GM19455 (cell line): ENCODE measurements around the gene TOR4A.
"Not testable (repeated sequence)": the region's sequence is repeated elsewhere in the genome, so short reads cannot be mapped to it uniquely, and the experiment has no call there.

Experiments used
- ATAC-seq: cut with Tn5 transposase; IDR thresholded peaks from one replicate; pipeline ENCODE4 v1.9.1; 2021; ENCODE audit not compliant: unreplicated experiment

Gene TOR4A

DNA sequence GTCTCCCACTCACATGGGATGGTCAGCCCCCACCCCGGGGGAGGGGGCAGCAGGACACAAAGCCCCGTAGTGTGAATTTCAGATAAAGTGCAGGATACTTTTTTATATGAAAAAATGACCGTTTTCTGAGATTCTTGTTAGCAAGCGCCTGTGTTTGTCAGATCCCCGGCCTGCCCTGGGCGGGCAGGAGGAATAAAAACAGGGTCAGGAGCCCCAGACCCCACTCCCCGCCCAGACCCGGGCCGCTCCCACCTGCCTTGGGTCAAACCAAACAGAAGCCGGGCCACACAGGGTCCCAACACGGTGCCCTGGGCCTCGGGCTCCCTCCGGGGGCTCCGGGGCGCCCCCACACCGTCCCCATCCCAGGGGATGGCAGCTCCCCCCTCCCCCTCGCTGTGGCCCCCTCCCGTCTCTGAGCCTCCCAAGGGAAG, 38.1 kb downstream of the TOR4A start:
- no peak for ATAC-seq

DNA sequence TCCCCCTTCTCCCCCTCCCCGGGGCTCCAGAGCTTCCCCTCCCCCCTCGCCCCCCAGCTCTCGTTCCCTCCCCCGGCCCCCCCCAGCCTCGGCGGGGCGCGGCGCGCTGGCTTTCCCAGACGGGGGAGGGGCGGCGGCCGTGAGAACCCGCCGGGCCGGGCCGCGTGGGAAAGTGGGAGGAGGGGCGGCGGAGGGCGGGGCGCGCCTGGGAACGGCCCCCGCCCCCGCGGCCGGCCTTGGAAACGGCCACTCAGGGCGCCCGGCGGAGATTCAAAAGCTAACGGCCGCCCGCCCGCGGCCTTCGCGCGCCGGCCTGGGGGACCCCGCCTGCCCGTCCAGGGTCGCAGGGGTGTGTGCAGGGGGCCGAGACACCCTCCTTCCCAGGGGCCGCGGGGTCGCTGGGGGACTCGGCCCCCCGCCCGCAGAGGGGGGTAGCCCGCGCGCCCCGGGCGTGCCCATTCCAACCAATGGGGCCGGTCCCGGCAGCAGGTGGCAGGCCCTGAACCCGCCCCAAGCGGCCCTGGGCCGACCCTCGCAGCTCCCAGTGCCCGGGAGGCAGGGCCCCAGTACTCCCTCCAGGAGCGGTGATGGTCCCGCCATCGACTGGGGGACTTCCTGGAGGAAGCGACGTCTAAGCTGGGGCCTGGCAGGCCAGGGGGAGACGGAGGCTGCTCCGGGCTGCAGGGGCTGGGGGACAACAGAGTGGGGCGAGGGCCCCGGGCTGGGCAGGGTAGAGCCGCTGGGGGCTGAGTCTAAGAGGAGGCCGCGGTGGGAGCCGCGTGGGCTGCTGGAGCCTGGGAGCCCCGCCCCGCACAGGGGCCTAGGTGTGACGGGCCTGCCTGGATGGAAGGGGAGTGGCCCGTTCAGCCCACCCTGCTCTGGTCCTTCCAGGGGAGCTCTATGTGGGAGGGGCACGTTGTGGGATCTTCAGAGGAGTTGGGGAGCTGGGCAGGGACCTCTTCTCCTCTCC, 38.8 kb downstream of the TOR4A start:
- no peak for ATAC-seq

DNA sequence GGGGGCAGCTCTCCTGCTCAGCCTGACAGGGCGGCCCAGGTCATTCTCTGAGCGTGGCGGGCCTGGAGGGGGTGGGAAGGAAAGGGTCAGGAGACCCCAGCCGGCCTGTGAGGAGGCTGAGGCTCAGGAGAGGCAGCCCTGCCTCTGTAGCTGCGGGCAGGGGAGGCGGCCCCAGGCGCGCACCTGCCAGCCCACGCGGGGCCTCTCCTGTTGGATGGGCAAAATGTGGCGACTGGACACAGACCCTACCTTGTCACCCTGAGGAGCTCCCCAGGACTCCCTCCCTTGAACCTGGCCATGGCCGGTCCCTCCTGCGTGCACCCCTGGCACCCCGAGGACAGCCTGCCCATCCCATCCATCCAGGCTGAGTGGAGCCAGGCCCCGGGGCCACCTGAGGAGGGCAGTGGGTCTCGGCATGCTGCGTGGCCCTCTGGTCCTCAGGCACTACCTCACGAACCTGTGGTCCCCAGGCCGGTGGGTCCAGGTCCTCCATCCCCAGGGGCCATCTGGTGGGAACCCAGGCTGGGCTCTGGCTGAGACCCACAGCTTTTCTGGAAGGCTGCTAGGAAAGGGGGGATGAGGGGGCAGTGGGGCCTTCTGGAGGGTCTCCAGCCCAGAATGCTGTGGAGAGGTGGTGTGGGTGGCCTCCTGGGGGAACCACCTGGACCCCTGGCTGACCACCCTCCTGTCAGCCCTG, 39.6 kb downstream of the TOR4A start:
- ATAC-seq = no peak

DNA sequence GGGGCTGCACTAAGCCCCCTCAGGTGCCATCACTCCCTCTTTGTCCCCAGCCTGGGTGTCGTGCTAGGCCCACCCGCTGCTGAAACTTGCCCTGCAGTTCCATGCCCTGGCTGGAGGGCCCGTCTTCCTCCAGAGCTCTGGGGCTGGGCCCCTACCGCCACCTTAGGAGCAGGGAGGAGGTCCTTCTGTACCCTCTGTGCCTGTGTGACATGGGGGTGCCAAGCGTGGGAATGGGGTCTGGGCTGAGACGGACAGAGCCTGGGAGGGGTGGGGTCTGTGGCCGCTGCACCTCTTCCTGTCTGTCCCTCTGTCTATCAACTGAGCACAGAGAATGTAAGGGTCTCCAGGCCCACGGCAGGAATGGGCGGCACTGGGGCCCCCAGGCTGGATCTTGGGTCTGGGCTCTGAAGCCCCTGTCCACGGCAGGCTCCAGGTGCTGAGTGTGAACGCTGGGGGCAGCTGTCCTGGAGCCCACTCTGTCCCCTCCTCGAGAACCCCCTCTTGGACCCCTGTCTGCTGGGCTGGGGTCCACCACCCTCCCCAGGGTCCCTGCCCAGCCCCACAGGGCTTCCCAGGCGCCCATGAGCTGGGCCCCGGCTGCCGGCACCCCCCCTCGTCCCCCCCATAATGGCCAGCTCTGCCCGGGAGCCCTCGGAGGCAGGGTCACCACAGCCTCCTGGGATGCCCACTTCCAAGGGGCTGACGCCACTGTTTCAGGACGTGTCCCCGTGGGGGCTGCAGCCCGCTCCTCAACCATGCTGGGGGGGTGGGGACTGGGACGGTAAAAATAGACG, 40.4 kb downstream of the TOR4A start:
- no peak for ATAC-seq

DNA sequence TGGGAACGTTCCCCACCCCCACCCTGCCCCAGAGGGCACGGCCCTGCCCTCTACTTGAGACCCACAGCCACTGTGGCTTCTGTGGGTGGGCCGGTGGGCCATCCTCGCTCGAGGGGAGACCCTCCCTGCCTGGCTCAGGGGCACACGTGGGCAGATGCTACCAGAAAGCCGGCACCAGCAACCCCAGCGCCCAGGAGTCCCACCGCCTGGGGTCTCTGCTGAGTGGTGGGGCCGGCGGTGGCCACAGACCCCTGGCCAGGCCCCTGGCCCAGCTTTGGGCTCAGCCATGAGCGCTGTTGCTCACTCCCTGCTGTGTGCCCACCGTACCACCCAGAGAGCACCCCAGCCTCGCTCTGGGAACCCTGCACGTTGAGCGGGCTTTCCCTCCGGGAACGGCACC, 41.1 kb downstream of the TOR4A start:
- ATAC-seq = no peak

DNA sequence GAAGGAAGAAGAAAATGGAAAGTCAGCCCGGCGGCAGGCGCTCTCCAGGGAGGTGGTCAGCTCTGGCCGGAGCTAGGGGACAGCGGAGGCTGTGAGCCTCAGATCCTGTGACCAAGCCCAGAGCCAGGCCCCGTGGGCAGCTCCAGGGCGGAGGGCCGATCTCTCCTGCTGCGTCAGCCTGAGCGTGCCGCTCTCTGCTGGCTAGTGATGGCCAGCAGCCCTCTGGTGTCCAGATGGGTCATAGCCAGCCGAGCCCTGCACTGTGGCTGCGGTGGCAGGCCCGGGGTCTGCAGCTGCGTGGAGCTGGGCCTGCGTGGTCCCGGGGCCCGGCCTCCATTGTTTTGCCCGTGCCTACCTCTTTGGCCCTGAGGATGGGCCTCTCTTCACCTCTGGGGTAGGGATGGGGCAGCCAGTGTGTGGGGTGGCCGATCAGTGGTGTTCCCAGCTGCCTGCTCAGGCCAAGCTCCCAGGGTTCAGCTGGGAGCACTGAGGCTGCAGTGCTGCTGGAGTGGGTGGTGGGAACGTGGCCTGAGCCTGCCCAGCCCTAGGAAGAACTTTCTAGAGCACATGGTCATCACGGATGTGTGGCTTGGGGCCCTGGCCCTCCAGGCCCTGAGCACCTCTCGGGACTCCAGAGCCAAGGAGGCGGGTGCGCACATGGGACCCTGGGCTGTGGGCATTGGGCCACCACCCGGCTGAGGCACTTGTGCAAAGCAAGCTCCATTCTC, 41.6 kb downstream of the TOR4A start:
- ATAC-seq = no peak

DNA sequence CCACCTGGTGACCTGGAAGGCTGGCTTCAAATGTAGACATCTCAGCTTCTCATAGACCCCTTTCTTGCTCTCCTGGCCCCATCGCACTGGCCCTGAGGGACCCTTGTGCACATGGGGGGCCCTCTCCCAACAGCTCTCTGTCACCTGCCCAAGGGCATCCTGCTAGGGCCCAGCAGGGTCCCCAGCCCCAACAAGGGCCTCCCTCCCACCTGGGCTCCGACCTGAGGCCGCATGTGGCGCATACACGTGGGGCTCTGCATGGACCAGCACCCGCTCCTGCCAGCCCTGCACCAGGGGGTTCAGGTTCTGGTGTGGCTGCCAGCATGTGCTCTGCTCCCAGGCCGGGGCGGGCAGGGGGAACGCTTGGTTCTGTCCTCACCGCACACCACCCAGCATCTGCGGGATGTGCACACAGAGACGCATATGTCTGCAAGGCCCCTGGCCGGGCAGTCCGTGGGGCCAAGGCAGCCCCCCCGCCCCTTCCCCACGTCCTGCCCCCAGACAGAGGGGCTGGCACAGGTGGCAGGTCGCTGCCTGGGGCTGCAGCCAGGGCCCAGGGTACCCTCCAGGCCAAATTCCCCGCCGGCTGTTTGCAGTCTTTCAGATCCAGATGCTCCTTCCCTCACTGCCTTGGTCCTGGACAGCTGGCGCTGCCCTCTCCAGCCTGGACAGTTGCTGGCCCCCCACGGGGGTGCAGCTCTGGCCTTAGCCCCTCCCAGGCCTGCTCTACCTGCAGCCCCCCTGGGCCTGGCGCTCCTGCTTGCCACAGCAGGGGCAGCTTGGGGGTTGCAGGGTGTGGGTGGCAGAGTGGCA, 42.4 kb downstream of the TOR4A start:
- ATAC-seq = no peak

DNA sequence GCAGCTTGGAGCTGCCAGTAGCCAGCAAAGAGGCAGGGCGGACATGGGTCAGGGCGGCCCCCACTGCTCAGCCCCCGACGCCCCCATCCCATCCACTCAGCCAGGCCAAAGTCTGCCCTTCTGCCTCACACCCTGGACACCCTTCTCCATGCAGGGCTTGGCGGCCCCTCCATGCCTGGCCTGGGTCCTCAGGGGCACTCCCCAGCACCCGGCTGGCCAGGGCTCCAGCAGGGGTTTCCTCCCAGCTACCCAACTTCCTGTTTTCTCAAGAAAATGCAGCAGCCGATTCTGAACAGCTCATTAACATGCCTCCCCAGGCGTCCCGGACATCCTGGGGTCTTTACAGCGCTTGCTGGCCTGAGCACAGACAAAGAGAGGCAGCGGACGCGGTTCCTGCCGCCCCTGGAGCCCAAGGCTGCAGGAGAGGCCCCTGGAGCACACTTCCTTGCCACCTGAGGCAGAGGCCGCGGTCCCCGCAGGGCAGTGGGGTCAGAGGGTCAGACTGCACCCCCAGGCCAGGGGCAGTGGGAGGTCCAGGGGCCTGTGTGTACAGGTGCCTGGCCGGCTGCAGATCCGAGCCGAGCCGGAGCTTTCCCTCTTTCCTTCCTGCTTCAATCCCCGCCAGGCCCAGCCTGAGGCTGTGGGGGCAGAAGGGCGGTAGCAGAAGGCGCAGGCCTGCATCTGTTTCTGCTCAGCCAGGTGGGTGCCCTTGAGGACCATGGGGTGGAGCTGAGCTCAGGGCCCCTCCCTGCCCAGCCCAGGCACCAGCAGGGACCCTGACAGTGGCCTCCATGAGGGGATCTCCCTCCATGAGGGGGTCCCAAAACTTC, 43.2 kb downstream of the TOR4A start:
- no peak for ATAC-seq

DNA sequence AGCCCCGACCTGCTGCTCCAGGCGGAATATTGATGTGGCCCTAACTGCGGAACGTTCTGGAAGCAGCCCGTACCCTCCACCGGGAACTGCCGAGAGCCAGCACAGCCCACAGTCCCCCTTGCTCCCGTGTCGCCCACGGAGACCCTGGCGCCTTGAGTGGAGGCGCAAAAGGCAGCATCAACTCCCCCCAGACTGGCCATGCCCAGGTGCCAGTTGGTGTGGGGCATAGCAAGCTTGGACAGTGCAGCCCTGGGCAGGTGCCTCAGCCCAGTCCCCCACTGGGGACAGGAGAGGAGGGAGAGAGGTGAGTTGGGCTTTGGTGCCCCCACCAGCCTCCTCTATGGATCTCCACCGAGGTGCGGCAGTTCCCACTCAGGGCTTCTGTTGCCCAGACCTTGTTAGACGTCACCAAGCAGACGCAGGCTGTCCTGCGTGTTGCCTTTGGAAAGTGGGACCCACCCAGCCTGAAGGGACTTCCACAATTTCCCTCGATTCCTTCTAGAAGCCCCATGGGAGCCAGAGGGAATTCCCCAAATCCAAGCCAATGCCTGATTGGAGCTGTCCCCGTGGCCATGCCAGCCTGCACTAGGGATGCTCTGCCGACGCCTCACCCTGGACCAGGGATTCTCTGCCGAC, 44.3 kb downstream of the TOR4A start:
- no peak for ATAC-seq

DNA sequence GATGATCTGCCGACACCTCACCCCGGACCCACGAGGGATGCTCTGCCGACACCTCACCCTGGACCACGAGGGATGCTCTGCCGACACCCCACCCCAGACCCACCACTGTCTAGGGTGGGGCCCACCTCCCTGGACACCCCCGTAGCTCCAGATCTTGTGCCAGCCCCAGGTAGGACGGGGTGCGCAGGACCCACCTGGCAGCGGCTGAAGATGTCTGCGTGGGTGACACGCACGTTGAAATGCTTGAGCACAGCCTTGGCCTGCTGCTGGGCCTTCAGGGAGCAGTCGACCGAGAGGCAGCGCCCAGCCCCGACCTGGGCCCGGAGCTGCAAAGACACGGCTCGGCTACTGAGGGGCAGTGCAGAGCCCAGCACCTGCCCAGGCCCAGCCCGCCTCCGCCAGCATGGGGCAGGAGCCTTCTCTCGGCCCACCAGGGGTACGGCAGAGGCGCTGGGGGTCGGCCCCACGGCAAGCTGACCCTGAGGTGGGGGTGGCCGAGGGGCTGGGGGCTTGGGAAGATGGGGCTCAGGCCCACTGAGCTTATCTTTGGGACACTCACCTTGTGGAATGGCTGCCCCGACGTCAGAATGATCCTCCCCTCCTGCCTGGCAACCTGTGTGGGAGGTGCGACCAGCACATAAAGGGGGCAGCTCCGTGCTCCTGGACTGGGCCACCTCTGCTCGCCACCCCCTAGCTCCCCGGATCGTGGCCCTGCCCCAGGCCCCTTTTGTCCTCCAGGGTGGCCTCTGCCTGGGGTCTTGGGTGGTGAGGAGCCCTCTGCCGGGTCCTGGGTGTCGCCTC, 46.2 kb downstream of the TOR4A start:
- no peak for ATAC-seq

DNA sequence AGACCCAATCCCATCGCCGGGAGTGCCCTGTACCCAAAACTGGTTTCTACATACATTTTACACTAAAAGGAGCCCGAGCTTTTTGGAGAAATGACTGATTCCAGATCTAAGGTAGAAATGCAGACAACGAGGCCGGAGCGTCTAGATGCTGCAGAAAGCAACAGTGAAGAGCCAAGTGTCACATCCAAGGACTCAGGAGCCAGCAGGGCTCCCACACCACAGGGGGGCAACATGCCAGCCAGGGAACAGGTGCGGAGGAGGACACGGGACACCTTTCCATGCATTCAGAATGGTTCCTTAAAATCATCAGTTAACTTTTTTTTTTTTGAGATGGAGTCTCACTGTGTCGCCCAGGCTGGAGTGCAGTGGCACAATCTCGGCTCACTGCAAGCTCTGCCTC, 47.6 kb downstream of the TOR4A start:
- ATAC-seq = no peak

DNA sequence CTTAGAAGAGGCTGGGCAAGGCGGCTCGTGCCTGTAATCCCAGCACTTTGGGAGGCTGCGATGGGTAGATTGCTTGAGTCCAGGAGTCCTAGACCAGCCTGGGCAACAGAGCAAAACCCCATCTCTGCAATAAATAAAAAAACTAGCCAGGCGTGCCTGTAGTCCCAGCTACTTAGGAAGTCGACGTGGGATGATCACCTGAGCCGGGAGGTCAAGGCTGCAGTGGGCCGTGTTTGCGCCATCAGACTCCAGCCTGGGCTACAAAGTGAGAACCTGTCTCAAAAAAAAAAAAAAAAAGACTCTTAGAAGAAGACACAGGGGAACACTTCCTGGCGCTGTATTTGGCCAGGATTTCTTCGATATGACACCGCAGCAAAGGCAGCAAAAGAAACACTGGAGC, 48.3 kb downstream of the TOR4A start:
- ATAC-seq = no peak

DNA sequence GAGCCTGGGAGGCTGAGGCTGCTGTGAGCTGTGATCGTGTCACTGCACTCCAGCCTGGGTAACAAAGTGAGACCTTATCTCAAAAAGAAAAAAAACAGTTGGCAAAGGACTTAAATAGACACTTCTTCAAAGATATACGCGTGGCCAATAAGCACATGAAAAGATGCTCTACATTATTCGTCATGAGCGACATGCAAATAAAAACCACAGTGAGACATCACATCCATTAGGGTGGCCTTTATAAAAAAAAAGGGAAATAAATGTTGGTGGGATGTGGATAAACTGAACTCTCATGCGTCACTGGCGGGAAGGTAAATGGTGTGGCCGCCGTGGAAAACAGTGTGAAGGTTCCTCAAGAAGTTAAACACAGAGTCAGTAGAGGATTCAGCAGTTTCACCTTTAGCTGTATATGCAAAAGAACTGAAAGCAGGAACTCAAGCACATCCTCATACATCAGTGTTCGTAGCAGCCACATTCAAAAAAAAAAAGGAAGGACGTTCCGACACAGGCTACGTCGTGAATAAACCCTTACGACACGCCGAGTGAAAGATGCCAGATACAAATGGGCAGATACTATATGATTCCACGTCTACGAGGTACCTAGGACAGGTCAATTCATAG, 49.0 kb downstream of the TOR4A start:
- ATAC-seq = no peak

DNA sequence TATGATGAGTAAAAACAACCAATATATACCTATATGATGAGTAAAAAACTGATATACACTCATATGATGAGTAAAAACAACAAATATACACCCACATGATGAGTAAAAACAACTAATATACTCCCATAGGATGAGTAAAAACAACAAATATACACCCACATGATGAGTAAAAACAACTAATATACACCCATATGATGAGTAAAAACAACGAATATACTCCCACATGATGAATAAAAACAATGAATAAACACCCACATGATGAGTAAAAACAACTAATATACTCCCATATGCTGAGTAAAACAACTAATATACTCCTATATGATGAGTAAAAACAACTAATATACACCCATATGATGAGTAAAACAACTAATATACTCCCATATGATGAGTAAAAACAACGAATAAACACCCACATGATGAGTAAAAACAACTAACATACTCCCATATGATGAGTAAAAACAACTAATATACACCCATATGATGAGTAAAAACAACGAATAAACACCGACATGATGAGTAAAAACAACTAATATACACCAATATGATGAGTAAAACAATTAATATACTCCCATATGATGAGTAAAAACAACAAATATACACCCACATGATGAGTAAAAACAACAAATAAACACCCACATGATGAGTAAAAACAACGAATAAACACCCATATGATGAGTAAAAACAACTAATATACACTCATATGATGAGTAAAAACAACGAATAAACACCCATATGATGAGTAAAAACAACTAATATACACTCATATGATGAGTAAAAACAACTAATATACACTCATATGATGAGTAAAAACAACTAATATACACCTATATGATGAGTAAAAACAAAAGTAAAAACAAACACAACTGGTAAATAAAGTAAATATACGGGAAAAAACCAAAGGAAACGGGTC, 50.4 kb downstream of the TOR4A start:
- ATAC-seq = not testable (repeated sequence)

DNA sequence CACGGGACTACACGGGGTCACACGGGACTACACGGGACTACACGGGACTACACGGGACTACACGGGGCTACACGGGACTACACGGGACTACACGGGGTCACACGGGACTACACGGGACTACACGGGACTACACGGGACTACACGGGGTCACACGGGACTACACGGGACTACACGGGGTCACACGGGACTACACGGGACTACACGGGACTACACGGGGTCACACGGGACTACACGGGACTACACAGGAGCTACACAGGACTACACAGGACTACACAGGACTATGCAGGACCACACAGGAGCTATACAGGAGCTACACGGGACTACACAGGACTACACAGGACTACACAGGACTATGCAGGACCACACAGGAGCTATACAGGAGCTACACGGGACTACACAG, 52.1 kb downstream of the TOR4A start:
- not testable (repeated sequence) for ATAC-seq

DNA sequence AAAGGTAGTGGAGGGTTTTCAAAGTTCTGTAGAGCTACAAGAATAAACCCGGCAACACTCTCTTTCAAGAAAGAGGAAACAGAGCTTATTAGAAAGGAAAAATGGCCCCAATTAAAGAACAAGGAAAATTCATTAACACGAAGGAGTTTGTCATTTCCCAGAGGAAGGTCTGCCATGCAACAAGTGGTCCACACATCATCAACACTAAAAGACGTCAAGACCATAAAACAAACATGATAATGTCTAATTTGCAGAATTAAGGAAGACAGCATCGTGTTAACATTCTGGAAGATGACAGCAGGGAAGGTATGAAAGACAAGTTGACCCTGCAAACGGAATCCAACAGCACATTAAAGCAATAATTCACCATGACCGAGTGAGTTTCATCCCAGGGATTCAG, 53.2 kb downstream of the TOR4A start:
- no peak for ATAC-seq
